Thyroid gland (tissue), 4 donors: ENCODE measurements around the gene ISLR. TPM values are rescaled to one million over a fixed set of nuclear protein-coding genes. Genes with fewer than 3 reads are reported as not detected.

Experiments used
- DNase-seq, 2 donors: peaks; one replicate each; pipeline ENCODE4 v3.0.0-alpha.2; 2019
- H3K27ac ChIP-seq, 3 donors: fragments of 200-600 bp; sonication (generic); 1 replicate in 2 of 3; 2 replicates in 1 of 3; pipeline ENCODE4 v1.5.1; 2016 to 2019; ENCODE audit warnings: mild to moderate bottlenecking in 1 of 3, moderate library complexity in 1 of 3
- H3K27me3 ChIP-seq: fragments of 200-600 bp; sonication (generic); one replicate; pipeline ENCODE4 v1.5.1; 2019
- H3K36me3 ChIP-seq, 2 donors: fragments of 200-600 bp; sonication (generic); one replicate each; pipeline ENCODE4 v1.5.1; 2016 to 2019
- H3K4me1 ChIP-seq, 2 donors: fragments of 200-600 bp; sonication (generic); one replicate each; pipeline ENCODE4 v1.5.1; 2017 to 2019
- H3K4me3 ChIP-seq, 3 donors: fragments of 200-600 bp; sonication (generic); replicated peaks in 1 of 3; 1 replicate in 2 of 3; 2 replicates in 1 of 3; pipeline ENCODE4 v1.5.1; 2016; ENCODE audit warnings: mild to moderate bottlenecking in 1 of 3
- H3K9me3 ChIP-seq: fragments of 200-600 bp; sonication (generic); one replicate; pipeline ENCODE4 v1.5.1; 2017
- CTCF ChIP-seq, 6 experiments: fragments of 200-600 bp in 3 of 6; fragments of 450-650 bp in 3 of 6; sonication (generic) in 3 of 6; IDR thresholded peaks; one replicate each; pipeline ENCODE4 v1.5.1; 2016 to 2019; ENCODE audit warnings: antibody characterized with exemption in 6 of 6, mild to moderate bottlenecking in 2 of 6, inconsistent platforms in 1 of 6, moderate library complexity in 1 of 6
- POLR2A ChIP-seq, 2 donors: fragments of 450-650 bp; IDR thresholded peaks; one replicate each; pipeline ENCODE4 v1.6.1; 2017; ENCODE audit warnings: antibody characterized with exemption in 2 of 2, mild to moderate bottlenecking in 2 of 2, moderate library complexity in 1 of 2
- WGBS, 2 donors: methylation state at CpG; one replicate each; pipeline ENCODE4 v1.1.5; 2017; 5-methylcytosine and 5-hydroxymethylcytosine counted together
- intact Hi-C: fragments of 100-400 bp; cut with DNase I; formaldehyde crosslinking; loops from one replicate; pipeline ENCODE4 v1.15.1; 2023
- total RNA-seq, 4 donors: library from RNA; depleted of rRNA; stranded (reverse); fragments of >200 nt; gene quantifications; one replicate each; pipeline ENCODE4 v1.2.3, GENCODE V29; 2016

ISLR gene
- total RNA-seq, 4 donors from 2014 or later, result 90.8 to 151 (median 97.7) TPM

GRCh38 chr15:74209997-74210671, 36.6 kb downstream of the ISLR start:
- no peak overlapping the region for H3K27ac ChIP-seq
- intact Hi-C loops, result no loop called here
- 70 to 72% methylated on average over 4 of the region's 4 CpGs for WGBS, 2 donors
- no peaks in the 10 kb centered on the region for H3K27me3 ChIP-seq
- peaks cover 19 to 28% of the 10 kb centered on the region in 2 donors for H3K4me1 ChIP-seq
- H3K36me3 ChIP-seq, result no peaks in the 10 kb centered on the region
- H3K4me3 ChIP-seq, result no peak overlapping the region
- H3K9me3 ChIP-seq, result no peaks in the 10 kb centered on the region
- TF ChIP-seq CTCF (IDR thresholded peaks at IDR 0.05) (no peak), POLR2A (IDR thresholded peaks at IDR 0.05) (no peak)
- no peak for DNase-seq

- intact Hi-C loops, result no loop called here
- Histone ChIP-seq H3K9me3 (no peaks in the 10 kb centered on the region), H3K4me1 (peaks cover 19 to 22% of the 10 kb centered on the region in 2 donors), H3K4me3 (no peak overlapping the region), H3K27ac (no peak overlapping the region), H3K27me3 (no peaks in the 10 kb centered on the region), H3K36me3 (no peaks in the 10 kb centered on the region)
- no peak for DNase-seq
- no peak for TF ChIP-seq CTCF (IDR thresholded peaks at IDR 0.05)
- TF ChIP-seq POLR2A (IDR thresholded peaks at IDR 0.05), result no peak
Observed at GRCh38 chr15:74210729-74211128, 37.2 kb downstream of the ISLR start.

- TF ChIP-seq CTCF (IDR thresholded peaks at IDR 0.05) (no peak), POLR2A (IDR thresholded peaks at IDR 0.05) (no peak)
- Histone ChIP-seq H3K4me3 (no peak overlapping the region), H3K9me3 (no peaks in the 10 kb centered on the region), H3K36me3 (no peaks in the 10 kb centered on the region), H3K27ac (no peak overlapping the region), H3K27me3 (no peaks in the 10 kb centered on the region), H3K4me1 (peaks cover 10 to 12% of the 10 kb centered on the region in 2 donors)
- 88 to 100% methylated on average over 1 of the region's 1 CpG for WGBS, 2 donors
- intact Hi-C loops, result no loop called here
- no peak for DNase-seq
Observed at GRCh38 chr15:74211656-74212055, 38.1 kb downstream of the ISLR start.

GRCh38 chr15:74212494-74212893, 39.0 kb downstream of the ISLR start:
- TF ChIP-seq POLR2A (IDR thresholded peaks at IDR 0.05), result no peak
- no peak for TF ChIP-seq CTCF (IDR thresholded peaks at IDR 0.05)
- no peak overlapping the region for H3K4me3 ChIP-seq
- no peaks in the 10 kb centered on the region for H3K27me3 ChIP-seq
- intact Hi-C loops, result no loop called here
- no peak for DNase-seq
- 87 to 90% methylated on average over 9 of the region's 9 CpGs for WGBS, 2 donors
- peaks cover 2 to 4% of the 10 kb centered on the region in 2 donors for H3K4me1 ChIP-seq
- H3K27ac ChIP-seq, result no peak overlapping the region
- no peaks in the 10 kb centered on the region for H3K36me3 ChIP-seq
- H3K9me3 ChIP-seq, result no peaks in the 10 kb centered on the region

GRCh38 chr15:74213858-74214284, 40.4 kb downstream of the ISLR start:
- DNase-seq, result no peak
- no peaks in the 10 kb centered on the region for H3K36me3 ChIP-seq
- intact Hi-C loops, result no loop called here

More at GRCh38 chr15:74213858-74214284, 40.4 kb downstream of the ISLR start:
- Histone ChIP-seq H3K27ac (no peak overlapping the region), H3K9me3 (no peaks in the 10 kb centered on the region), H3K4me1 (no peaks in the 10 kb centered on the region), H3K27me3 (no peaks in the 10 kb centered on the region), H3K4me3 (no peak overlapping the region)
- TF ChIP-seq CTCF (IDR thresholded peaks at IDR 0.05) (no peak), POLR2A (IDR thresholded peaks at IDR 0.05) (no peak)
- 68 to 80% methylated on average over 7 of the region's 7 CpGs for WGBS, 2 donors
